GM23338 (cell line): Measurements from ENCODE around the gene IMMP2L. TPM values are rescaled to one million over a fixed set of nuclear protein-coding genes. Genes with fewer than 3 reads are reported as not detected.

Experiments used
- ATAC-seq: fragments of 200-7000 bp; cut with Tn5 transposase; 3 replicates; pipeline ENCODE4 v1.9.1; 2020
- DNase-seq: peaks from one replicate; pipeline ENCODE4 v3.0.0-alpha.2; 2015; ENCODE audit warnings: low spot score
- H2AFZ ChIP-seq: fragments of 200-600 bp; sonication (generic); 2 replicates; pipeline ENCODE4 v1.8.0; 2016; ENCODE audit warnings: antibody characterized with exemption, mild to moderate bottlenecking, moderate library complexity
- H3F3A ChIP-seq: fragments of 200-600 bp; sonication (generic); replicated peaks from 2 replicates; pipeline ENCODE4 v1.8.0; 2017; ENCODE audit warnings: antibody characterized with exemption, mixed run types, low read depth
- H3K27ac ChIP-seq: fragments of 200-600 bp; sonication (generic); 2 replicates; pipeline ENCODE4 v1.6.1; 2016; ENCODE audit warnings: low read depth
- H3K27me3 ChIP-seq: fragments of 200-600 bp; sonication (generic); 2 replicates; pipeline ENCODE4 v1.8.0; 2016; ENCODE audit warnings: mild to moderate bottlenecking, mixed run types, moderate library complexity; ENCODE audit not compliant: insufficient read depth
- H3K36me3 ChIP-seq: fragments of 200-600 bp; sonication (generic); 2 replicates; pipeline ENCODE4 v1.8.0; 2016; ENCODE audit warnings: mild to moderate bottlenecking; ENCODE audit not compliant: insufficient read depth
- H3K4me1 ChIP-seq: fragments of 200-600 bp; sonication (generic); 2 replicates; pipeline ENCODE4 v1.8.0; 2016; ENCODE audit warnings: mild to moderate bottlenecking, moderate library complexity; ENCODE audit not compliant: insufficient read depth
- H3K4me2 ChIP-seq: fragments of 200-600 bp; sonication (generic); 2 replicates; pipeline ENCODE4 v1.7.1; 2017; ENCODE audit warnings: mixed run types
- H3K4me3 ChIP-seq: fragments of 200-600 bp; sonication (generic); 2 replicates; pipeline ENCODE4 v1.6.1; 2016; ENCODE audit warnings: mixed run types
- H3K79me2 ChIP-seq: fragments of 200-600 bp; sonication (generic); replicated peaks from 2 replicates; pipeline ENCODE4 v1.8.0; 2017; ENCODE audit warnings: mild to moderate bottlenecking; ENCODE audit not compliant: insufficient read depth
- H3K9me2 ChIP-seq: fragments of 200-600 bp; sonication (generic); 2 replicates; pipeline ENCODE4 v1.8.0; 2017; ENCODE audit not compliant: insufficient read depth
- H4K20me1 ChIP-seq: fragments of 200-600 bp; sonication (generic); replicated peaks from 2 replicates; pipeline ENCODE4 v1.8.0; 2017; ENCODE audit warnings: mild to moderate bottlenecking; ENCODE audit not compliant: insufficient read depth
- H3K27ac Mint-ChIP-seq: 2 replicates; pipeline ENCODE4 v1.8.0; 2020; ENCODE audit warnings: inconsistent platforms, mild to moderate bottlenecking, moderate library complexity, mixed read lengths
- H3K27me3 Mint-ChIP-seq: 3 replicates; pipeline ENCODE4 v1.8.0; 2022; ENCODE audit warnings: low read depth, mild to moderate bottlenecking, moderate library complexity, mixed read lengths, inconsistent platforms; ENCODE audit not compliant: insufficient read depth, poor library complexity
- H3K36me3 Mint-ChIP-seq: 3 replicates; pipeline ENCODE4 v1.8.0; 2021; ENCODE audit warnings: low read depth, mild to moderate bottlenecking, inconsistent platforms, moderate library complexity, mixed read lengths
- H3K4me1 Mint-ChIP-seq: 3 replicates; pipeline ENCODE4 v1.8.0; 2020; ENCODE audit warnings: mild to moderate bottlenecking, inconsistent platforms, mixed read lengths
- H3K4me3 Mint-ChIP-seq: 3 replicates; pipeline ENCODE4 v1.8.0; 2021; ENCODE audit warnings: moderate library complexity, mild to moderate bottlenecking, inconsistent platforms, mixed read lengths
- H3K9me3 Mint-ChIP-seq: 3 replicates; pipeline ENCODE4 v1.8.0; 2020; ENCODE audit warnings: moderate library complexity, mild to moderate bottlenecking, inconsistent platforms, mixed read lengths
- CREB1 ChIP-seq: fragments of 250-450 bp; sonication (Bioruptor Pico); IDR thresholded peaks from 2 replicates; pipeline ENCODE4 v1.5.0; 2020; ENCODE audit warnings: low read depth, mild to moderate bottlenecking, moderate library complexity
- JUNB ChIP-seq: IDR thresholded peaks from one replicate; pipeline ENCODE4 v1.6.1; 2016; ENCODE audit warnings: antibody characterized with exemption; ENCODE audit not compliant: unreplicated experiment
- NANOG ChIP-seq: IDR thresholded peaks from 2 replicates; pipeline ENCODE4 v1.6.1; 2016; ENCODE audit warnings: antibody characterized with exemption, borderline replicate concordance
- STAT1 ChIP-seq: IDR thresholded peaks from one replicate; pipeline ENCODE4 v1.6.1; 2016; ENCODE audit warnings: antibody characterized with exemption; ENCODE audit not compliant: unreplicated experiment
- ZNF114 ChIP-seq: fragments of 250-450 bp; sonication (Bioruptor Pico); IDR thresholded peaks from 2 replicates; pipeline ENCODE4 v1.5.0; 2020; ENCODE audit warnings: mild to moderate bottlenecking, moderate library complexity
- ZNF331 ChIP-seq: fragments of 250-450 bp; sonication (Bioruptor Pico); IDR thresholded peaks from 2 replicates; pipeline ENCODE4 v1.5.0; 2020; ENCODE audit warnings: low read depth, mild to moderate bottlenecking, moderate library complexity
- polyA plus RNA-seq: library from polyadenylated mRNA; unstranded; fragments of >200 nt; fragmentation: Nextera tagmentation; extraction: Ambion mirVana; gene quantifications from 2 replicates; pipeline ENCODE4 v1.2.1, GENCODE V29; 2016
- total RNA-seq: library from RNA; depleted of rRNA; stranded (reverse); fragments of >200 nt; shearing (Covaris generic); gene quantifications from 2 replicates; pipeline ENCODE4 v1.2.3, GENCODE V29; 2014
- TF ChIP-seq, protein P1 (sequence below): IDR thresholded peaks from one replicate; pipeline ENCODE4 v1.6.1; 2018; ENCODE audit warnings: antibody characterized with exemption; ENCODE audit not compliant: unreplicated experiment

Gene IMMP2L
- total and polyA plus RNA-seq, 2 experiments from 2014 or later: 7.3 to 14.0 TPM

DNA sequence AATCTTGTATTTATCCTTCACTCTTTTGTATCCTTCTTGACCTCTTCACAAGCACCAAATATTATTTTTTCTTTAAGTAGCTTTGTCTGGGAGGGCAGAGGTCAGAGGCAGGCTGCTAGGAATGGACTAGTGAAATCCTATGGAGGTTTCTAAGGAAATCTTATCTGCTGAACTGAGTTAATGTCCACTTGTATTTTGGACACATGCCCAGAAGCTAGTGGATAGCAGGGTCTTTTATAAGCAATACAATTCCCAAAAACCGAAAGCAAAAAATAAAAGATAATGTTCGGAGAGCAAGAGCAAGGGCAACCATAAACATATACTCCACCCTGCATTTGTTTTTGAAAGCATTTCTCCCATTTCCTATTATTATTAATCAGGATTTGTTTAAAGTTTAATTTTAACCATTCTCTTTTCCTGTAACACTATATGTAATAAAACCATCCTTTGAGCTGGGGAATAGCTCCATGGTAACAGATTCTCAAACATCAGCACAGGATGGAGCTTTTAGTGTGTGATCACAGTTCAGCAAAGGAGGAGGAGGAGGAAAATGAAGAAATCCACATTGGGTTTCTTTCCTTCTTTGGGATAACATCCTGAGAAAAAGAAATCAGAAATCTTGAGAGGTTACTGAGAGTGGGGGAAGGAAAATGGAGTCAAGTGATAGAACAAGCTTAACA lies 799.6 kb downstream of the IMMP2L start:
- H3K27me3 ChIP-seq: no peaks in the 10 kb centered on the region
- no peaks in the 10 kb centered on the region for H3K9me2 ChIP-seq
- Mint-ChIP-seq H3K4me3 (no peak overlapping the region), H3K27me3 (no peaks in the 10 kb centered on the region), H3K9me3 (no peaks in the 10 kb centered on the region), H3K27ac (no peak overlapping the region), H3K4me1 (peaks cover 18% of the 10 kb centered on the region; the same call in 2 of the 3 replicates), H3K36me3 (no peaks in the 10 kb centered on the region)
- H3K36me3 ChIP-seq: no peaks in the 10 kb centered on the region
- H3K4me3 ChIP-seq: no peak overlapping the region
- no peak overlapping the region for H3K4me2 ChIP-seq
- H2AFZ ChIP-seq: no peak overlapping the region
- DNase-seq (no peak), ATAC-seq (no peak)
- no peaks in the 10 kb centered on the region for H4K20me1 ChIP-seq
- peaks cover 10% of the 10 kb centered on the region; the same call in 1 of the 2 replicates for H3K4me1 ChIP-seq
- no peaks in the 10 kb centered on the region for H3F3A ChIP-seq
- no peak for TF ChIP-seq ZNF331 (CRISPR knock-in tag)
- TF ChIP-seq NANOG: no peak
- TF ChIP-seq ZNF114 (CRISPR knock-in tag): no peak
- H3K27ac ChIP-seq: no peak overlapping the region
- no peaks in the 10 kb centered on the region for H3K79me2 ChIP-seq

DNA sequence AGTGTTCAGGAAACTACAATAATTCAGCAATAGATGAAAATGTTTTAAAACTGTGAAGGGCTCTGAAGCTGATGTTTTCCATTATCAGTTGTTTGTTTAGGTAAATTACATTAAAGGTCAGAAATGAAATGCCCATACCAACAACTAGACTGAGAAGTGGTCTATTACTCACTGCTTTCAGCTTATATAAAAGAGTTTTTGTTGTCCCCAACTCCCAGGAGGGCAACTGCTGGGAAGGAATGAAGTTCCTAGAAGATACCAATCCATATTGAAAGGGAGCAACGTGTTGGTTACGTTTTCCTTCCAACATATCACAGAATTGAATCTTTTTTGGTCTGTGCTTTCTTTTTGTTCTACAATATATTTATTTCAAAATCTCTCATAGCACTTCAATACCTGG lies 802.0 kb downstream of the IMMP2L start:
- TF ChIP-seq JUNB (no peak), NANOG (no peak), STAT1 (no peak), CREB1 (CRISPR knock-in tag) (no peak), ZNF114 (CRISPR knock-in tag) (no peak)
- no peaks in the 10 kb centered on the region for H4K20me1 ChIP-seq
- H3K4me2 ChIP-seq: no peak overlapping the region
- no peaks in the 10 kb centered on the region for H3K4me1 ChIP-seq
- Mint-ChIP-seq H3K4me1 (peaks cover 9% of the 10 kb centered on the region; the same call in 2 of the 3 replicates), H3K9me3 (no peaks in the 10 kb centered on the region), H3K4me3 (no peak overlapping the region), H3K27me3 (no peaks in the 10 kb centered on the region), H3K27ac (no peak overlapping the region), H3K36me3 (no peaks in the 10 kb centered on the region)
- H3K36me3 ChIP-seq: no peaks in the 10 kb centered on the region
- H3K27ac ChIP-seq: no peak overlapping the region
- H2AFZ ChIP-seq: no peak overlapping the region
- no peak for DNase-seq
- no peaks in the 10 kb centered on the region for H3K27me3 ChIP-seq
- no peak for ATAC-seq
- no peak overlapping the region for H3K4me3 ChIP-seq
- no peaks in the 10 kb centered on the region for H3K79me2 ChIP-seq
- no peaks in the 10 kb centered on the region for H3K9me2 ChIP-seq
- no peaks in the 10 kb centered on the region for H3F3A ChIP-seq

DNA sequence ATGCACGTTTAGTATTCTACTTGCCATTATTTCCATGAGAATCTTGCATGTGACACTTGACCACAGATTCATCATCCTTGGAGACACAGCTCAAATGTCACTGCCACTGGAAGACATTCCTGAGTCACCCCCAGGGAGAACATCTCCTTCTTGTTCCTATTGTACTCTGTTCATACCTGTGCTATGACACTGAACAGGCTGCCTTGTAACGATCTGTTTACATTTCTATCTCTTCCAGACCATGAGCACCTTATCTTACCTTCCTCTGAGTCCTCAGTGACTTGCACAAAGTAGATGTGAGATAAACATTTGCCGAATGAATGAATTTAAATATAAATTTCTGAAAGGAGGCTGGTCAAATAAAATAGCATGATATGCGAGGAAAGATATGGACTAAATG lies 803.2 kb downstream of the IMMP2L start:
- H3K4me3 Mint-ChIP-seq: no peak overlapping the region
- Histone ChIP-seq H3K36me3 (no peaks in the 10 kb centered on the region), H3K4me2 (no peak overlapping the region), H2AFZ (no peak overlapping the region), H3K9me2 (no peaks in the 10 kb centered on the region), H4K20me1 (no peaks in the 10 kb centered on the region), H3K4me1 (no peaks in the 10 kb centered on the region), H3K79me2 (no peaks in the 10 kb centered on the region), H3K4me3 (no peak overlapping the region), H3K27ac (no peak overlapping the region), H3K27me3 (no peaks in the 10 kb centered on the region), H3F3A (no peaks in the 10 kb centered on the region)
- no peaks in the 10 kb centered on the region for H3K36me3 Mint-ChIP-seq
- TF ChIP-seq, protein P1, sequence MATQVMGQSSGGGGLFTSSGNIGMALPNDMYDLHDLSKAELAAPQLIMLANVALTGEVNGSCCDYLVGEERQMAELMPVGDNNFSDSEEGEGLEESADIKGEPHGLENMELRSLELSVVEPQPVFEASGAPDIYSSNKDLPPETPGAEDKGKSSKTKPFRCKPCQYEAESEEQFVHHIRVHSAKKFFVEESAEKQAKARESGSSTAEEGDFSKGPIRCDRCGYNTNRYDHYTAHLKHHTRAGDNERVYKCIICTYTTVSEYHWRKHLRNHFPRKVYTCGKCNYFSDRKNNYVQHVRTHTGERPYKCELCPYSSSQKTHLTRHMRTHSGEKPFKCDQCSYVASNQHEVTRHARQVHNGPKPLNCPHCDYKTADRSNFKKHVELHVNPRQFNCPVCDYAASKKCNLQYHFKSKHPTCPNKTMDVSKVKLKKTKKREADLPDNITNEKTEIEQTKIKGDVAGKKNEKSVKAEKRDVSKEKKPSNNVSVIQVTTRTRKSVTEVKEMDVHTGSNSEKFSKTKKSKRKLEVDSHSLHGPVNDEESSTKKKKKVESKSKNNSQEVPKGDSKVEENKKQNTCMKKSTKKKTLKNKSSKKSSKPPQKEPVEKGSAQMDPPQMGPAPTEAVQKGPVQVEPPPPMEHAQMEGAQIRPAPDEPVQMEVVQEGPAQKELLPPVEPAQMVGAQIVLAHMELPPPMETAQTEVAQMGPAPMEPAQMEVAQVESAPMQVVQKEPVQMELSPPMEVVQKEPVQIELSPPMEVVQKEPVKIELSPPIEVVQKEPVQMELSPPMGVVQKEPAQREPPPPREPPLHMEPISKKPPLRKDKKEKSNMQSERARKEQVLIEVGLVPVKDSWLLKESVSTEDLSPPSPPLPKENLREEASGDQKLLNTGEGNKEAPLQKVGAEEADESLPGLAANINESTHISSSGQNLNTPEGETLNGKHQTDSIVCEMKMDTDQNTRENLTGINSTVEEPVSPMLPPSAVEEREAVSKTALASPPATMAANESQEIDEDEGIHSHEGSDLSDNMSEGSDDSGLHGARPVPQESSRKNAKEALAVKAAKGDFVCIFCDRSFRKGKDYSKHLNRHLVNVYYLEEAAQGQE: no peak
- ATAC-seq (no peak), DNase-seq (no peak)
- H3K9me3 Mint-ChIP-seq: no peaks in the 10 kb centered on the region
- peaks cover 9% of the 10 kb centered on the region; the same call in 2 of the 3 replicates for H3K4me1 Mint-ChIP-seq
- H3K27ac Mint-ChIP-seq: no peak overlapping the region
- H3K27me3 Mint-ChIP-seq: no peaks in the 10 kb centered on the region
